Stimulated activated CD4-positive, alpha-beta T cell treated with anti-CD3 and anti-CD28 coated beads, Interleukin-15, amount 100 ng/mL, for 48 hours (primary cell): ENCODE data around the gene NRROS.
A peak's percentile ranks its signal among the peaks of the same experiment; 100 is the strongest.

ENCODE experiments used
- DNase-seq, 2 donors: peaks; one replicate each; pipeline ENCODE4 v3.0.0-alpha.2; 2020; ENCODE audit warnings: low read depth in 2 of 2

The NRROS gene

DNA sequence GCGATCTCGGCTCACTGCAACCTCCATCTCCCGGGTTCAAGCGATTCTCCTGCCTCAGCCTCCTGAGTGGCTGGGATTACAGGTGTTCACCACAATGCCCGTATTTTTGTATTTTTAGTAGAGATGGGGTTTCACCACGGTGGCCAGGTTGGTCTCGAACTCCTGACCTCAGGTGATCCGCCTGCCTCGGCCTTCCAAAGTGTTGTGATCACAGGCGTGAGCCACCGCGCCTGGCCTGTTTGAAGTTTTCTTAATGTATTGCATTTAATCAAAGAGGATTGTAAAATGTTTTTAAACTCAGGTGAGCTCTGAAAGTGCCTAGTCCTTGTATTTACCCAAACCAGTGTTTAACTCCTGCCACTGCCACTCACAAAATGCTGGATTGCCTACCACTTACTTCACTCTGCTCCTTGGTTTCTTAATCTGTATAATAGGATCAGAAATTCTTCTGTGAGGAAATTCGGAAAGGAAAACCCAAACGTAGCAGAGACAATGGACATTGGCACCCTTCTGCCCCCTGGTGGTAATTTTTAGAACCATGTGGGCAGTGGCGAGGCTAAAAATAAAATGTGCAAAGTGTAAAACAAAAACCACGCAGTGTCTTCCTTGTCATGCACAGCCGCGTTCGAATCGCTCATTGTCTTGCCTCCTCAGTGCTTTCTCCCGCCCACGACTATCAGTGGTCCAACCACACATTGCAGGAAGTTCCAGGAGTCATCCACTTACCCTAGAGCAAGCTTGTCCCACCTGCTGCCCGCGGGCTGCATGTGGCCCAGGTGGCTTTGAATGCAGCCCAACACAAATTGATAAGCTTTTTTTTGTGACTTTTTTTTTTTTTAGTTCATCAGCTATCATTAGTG lies 45.3 kb downstream of the NRROS start:
- DNase-seq, result peak; percentile 33 to 44

DNA sequence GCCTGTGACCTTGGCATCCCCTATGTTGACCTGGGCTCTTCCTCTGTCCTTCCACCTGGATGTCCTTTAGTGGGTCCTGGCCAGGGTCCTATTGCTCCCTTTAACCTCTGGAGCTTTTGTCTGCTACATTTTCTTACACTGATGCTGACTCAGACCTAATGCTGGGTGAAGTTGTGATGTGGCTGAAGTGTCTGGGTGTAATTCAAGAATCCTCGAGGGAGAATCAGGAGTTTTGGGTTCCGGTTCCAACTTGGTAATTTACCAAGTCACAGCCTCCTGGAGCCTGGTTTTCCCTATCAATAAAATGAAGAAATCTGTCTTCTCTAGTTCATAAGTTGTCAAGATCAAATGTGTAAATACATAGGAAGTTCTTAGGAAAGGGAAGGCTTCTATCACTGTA lies 46.9 kb downstream of the NRROS start:
- no peak for DNase-seq

DNA sequence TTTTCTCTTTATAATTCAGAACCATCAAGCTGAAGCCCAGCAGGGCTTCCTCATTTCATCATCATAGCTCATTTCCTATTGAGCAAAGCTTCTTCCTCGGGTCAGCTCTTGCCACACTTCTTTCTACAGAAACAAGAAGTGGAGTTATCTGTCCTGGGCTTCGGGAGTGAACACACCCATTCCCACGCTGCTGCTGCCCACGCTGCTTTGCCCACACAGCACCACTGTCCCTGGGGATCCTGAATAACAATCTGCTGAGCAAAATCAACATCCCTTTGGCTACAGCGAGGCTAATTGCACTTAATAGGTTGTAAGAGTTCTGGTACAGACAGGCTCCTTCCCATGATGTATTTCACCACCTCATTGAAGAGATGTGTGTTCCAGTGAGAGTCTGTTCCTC lies 48.9 kb downstream of the NRROS start:
- no peak for DNase-seq

DNA sequence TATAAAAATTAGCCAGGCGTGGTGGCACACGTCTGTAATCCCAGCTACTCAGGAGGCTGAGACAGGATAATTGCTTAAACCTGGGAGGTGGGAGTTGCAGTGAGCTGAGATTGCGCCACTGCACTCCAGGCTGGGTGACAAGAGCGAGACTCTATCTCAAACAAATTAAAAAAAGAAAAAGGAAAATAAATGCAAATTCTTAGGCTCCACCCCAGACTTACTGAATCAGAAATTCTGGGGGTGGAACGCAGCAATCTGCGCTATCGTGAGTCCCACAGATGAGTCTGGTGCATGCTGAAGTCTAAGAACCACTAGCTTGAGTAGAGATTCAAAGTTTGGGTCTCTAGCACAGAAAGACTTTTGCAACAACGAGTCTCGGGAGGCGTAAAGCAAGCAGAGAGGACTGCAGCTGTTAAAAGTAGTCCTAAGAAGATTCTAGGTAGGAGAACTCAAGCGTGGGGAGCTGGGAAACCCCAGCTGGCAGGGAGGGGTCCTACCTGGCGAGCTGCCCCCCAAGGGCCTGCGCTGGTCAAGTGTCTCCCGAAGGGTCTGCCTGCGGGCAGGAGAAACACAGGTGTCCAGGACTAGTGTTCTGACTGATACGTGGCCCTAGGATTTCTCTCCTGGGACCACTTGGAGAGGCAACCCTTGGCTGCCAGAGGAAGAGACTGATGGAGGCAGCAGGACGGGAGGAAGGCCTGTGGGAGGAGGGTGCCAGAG lies 50.6 kb downstream of the NRROS start:
- DNase-seq, result no peak

DNA sequence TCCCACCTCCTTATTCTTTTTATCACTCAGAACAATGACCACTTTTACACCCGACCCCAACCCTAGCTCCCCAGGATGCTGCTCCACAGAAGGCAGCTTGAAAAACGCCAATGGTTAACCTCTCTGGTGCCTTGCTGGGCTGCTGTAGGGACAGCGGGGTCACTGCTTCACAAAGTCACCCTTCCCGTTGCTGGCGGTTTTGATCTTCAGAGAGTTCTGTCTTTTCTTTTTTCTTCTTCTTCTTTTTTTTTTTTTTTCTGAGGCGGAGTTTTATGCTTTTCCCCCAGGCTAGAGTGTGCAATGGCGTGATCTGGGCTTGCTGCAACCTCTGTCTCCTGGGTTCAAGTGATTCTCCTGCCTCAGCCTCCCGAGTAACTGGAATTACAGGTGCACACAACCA lies 51.9 kb downstream of the NRROS start:
- DNase-seq, result no peak

DNA sequence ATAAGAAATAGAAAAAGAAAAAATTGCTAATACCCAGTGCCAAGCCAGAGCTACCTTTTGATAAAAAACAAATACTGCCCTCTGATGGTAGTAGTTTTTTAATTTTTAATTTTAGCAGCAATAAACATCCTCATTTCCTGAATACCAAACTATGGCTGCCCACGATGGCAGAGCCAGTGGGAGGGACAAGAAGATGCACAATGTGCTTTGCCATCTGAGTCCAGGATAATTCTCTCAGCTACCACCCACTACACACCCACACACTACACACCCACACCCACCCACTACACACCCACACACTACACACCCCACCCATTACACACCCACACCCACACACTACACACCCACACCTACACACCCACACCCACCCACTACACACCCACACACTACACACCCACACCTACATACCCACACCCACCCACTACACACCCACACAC lies 54.7 kb downstream of the NRROS start:
- DNase-seq, result no peak

DNA sequence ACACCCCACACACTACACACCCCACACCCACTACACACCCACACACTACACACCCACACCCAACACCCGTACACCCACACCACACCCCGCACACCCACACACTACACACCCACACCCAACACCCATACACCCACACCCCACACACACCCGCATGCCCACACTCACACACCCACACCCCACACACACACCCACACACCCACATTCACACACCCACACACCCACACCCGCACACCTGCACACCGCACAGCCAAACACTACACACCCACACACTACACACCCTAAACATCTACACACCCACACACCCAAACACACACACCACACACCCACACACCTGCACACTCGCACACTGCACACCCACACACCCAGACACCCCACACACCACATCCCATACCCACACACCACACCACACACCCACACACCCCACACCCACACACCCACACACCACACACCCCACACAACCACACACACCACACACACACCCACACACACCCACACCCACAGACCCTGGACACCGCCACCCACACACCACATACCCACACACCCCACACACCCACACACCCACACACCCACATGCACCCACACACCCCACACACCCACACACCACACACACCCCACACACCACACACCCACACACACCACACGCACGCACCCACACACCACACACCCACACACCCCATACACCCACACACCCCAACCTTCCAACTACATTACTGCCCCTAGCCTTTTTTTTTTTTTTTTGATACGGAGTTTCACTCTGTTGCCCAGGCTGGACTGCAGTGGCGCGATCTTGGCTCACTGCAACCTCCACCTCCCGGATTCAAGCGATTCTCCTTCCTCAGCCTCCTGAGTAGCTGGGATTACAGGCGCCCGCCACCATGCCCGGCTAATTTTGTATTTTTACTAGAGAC lies 55.7 kb downstream of the NRROS start:
- peak in 1 of 2 donors; percentile 10 for DNase-seq

DNA sequence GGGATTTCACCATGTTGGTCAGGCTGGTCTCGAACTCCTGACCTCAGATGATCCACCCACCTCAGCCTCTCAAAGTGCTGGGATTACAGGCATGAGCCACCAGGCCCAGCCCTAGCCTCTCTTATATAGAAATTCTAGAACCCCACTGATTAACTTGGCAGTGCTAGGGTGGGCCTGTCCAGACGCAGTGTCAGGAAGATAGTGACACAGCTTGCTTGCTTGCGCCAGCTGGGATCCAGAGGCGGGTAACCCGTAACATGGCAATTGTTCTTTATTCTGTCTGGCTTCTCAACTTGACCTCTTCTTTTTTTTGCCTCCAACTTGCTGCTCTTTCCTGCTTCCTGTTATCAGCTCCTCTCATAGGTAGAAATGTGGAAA lies 56.3 kb downstream of the NRROS start:
- no peak for DNase-seq

DNA sequence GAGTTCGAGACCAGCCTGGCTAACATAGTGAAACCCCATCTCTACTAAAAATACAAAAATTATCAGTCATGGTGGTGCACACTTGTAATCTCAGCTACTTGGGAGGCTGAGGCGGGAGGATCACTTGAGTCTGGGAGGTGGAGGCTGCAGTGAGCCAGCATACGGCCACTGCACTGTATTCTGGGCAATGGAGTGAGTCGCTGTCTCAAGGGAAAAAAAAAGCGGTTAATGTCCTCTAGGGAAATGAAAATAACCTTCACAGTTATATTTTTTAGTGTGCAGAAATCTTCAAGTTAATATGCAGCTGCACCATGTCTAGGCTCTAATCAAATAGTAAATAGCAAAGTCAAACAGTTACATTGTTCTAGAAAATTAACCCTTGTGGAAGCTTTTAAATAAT lies 57.8 kb downstream of the NRROS start:
- DNase-seq, result no peak

DNA sequence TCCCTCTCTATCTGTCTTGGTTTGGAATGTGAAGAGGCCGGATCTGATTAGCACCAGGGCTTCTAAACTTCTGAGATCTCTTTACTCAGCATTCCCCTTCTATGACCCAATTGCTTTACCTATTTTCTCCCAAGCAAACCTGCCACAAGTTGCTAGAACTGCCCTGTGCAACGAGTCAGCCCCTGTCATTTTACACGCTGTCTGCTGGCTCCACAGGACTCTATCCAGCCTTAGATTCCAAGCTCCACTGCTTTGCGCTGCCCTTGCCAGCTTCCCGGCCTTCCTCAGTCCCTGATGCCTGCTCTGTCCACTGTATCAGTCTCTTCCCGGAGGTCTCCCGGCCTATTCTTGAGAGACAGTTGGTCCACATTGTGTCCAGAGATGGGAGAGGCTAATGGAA lies 60.3 kb downstream of the NRROS start:
- no peak for DNase-seq

DNA sequence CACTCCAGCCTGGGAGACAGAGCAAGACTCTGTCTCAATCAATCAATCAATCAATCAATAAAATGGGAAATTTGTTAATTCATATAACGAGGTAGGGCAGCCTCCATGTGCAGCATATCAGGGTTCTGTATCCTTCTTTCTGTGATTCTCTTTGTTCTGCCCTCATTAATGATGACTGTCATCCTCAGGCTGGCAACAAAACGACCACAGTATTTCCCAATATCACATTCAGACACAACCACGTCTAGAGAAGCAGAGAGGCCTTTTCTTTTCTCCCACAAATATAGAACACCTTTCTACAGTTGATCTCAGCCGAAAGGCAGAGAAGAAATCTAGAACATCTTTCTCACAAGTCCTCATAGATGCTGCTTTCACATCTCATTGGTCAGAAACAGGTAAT lies 61.3 kb downstream of the NRROS start:
- no peak for DNase-seq

DNA sequence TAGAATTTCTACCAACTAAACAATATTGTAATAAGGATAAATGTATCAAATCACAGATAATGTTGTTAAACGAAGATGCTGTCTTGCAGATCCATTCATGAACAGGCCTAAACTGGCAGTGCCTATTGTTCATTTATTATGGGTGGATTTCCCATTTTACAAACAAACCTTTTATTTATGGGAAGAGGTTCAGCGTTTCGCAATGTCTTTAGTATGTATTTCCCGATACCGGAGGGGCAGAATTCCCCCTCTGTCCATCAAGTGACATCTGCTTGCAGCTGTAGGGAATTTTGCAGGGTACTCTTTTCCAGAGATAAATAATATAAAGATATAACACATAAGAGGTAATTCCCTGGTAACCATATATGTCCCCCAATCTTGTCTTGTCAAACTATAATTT lies 66.8 kb downstream of the NRROS start:
- no peak for DNase-seq

DNA sequence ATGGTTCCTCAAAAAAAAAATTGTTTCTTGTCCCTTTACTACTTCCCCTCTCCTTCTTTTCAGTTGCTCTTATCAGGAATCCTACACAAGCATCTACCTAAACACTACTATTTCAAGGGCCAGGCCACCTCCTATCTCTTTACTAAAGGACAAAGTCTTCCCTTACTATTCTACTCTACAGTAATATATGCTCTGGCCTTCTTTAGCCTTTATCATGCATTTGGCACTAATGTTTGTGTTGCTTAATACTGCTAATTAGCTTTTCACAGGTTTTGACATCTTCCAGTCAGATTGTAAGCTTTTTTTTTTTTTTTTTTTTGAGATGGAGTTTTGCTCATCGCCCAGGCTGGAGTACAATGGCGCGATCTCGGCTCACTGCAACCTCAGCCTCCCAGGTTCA lies 67.2 kb downstream of the NRROS start:
- no peak for DNase-seq

DNA sequence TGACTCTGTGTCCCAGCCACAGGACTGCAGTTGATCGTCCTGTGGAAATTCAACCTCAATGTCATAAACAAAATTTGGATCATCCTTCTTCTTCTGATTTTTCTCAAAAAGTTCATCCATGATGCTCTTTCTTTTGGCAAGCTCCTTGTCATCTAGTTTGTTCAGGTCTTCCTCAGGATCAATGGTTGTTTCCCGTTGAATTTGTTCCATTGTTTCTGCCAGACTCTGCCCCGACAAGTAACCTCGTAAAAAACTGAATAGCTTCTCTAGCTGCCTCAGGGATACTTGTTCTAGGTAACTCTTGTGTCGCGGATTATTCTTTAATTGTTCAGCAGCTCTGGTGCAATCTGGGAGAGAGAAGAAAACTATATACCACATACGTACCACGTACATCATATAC lies 68.1 kb downstream of the NRROS start:
- no peak for DNase-seq

DNA sequence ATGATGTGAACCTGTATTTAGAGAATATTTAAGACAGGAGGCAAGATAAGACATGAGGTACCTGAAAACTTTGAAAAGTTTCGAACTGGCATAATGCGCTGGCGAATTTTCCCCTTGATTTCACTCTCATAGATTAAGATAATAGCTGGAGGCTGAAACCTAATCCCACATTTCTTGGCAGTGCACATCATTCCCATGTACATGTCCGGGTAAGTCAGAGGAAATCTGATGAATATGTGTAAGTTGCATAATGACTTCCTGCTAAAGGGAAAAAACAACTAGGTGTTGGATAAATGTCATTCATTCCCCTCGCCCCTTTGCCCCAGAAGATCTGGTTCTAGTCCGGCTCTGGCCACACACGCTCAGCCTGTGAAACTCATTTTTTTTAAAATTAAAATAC lies 69.0 kb downstream of the NRROS start:
- DNase-seq, result no peak
